LNCaP clone FGC (cell line): ENCODE results near the gene PZP.
"Not testable (repeated sequence)": the region's sequence is repeated elsewhere in the genome, so short reads cannot be mapped to it uniquely, and the experiment has no call there.

ENCODE experiments used
- DNase-seq: peaks from one replicate; pipeline ENCODE4 v3.0.0-alpha.2; 2011; ENCODE audit warnings: low read depth
- H3K4me3 ChIP-seq: 2 replicates; pipeline ENCODE4 v1.5.1; 2011; ENCODE audit warnings: mild to moderate bottlenecking, low read depth, low read length, control low read depth
- TF ChIP-seq, protein P1 (sequence below): IDR thresholded peaks from 2 replicates; pipeline ENCODE4 v1.5.1; 2012; ENCODE audit warnings: mild to moderate bottlenecking; ENCODE audit not compliant: control insufficient read depth, insufficient read depth; ENCODE audit errors: extremely low read depth

PZP gene

DNA sequence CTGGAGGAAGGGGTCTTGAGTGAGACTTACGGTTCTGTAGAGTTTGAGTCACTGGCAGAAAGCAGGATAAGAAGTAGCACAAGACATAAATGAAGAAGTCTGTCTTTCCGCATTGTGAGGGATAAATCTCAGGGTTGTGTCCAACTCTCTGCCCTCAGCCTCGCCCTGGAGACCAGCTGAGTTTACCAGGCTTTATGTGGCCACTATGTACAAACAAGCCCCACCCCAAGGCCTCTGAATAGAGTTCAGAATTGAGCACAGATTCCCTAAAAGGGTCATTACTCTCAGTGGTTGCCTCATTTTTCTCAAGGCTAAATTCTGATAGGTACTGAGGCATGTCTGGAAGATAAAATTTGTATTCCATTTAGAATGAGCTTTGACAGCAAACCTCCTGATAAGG is at the start of gene PZP:
PZP (minus strand) TSS at position 167 of the 400 bp plus-strand sequence; CDS start at position 113, 54 bp downstream.
- TF ChIP-seq, protein P1, sequence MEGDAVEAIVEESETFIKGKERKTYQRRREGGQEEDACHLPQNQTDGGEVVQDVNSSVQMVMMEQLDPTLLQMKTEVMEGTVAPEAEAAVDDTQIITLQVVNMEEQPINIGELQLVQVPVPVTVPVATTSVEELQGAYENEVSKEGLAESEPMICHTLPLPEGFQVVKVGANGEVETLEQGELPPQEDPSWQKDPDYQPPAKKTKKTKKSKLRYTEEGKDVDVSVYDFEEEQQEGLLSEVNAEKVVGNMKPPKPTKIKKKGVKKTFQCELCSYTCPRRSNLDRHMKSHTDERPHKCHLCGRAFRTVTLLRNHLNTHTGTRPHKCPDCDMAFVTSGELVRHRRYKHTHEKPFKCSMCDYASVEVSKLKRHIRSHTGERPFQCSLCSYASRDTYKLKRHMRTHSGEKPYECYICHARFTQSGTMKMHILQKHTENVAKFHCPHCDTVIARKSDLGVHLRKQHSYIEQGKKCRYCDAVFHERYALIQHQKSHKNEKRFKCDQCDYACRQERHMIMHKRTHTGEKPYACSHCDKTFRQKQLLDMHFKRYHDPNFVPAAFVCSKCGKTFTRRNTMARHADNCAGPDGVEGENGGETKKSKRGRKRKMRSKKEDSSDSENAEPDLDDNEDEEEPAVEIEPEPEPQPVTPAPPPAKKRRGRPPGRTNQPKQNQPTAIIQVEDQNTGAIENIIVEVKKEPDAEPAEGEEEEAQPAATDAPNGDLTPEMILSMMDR: no peak
- DNase-seq: no peak
- H3K4me3 ChIP-seq: no peak within 1 kb of the TSS

DNA sequence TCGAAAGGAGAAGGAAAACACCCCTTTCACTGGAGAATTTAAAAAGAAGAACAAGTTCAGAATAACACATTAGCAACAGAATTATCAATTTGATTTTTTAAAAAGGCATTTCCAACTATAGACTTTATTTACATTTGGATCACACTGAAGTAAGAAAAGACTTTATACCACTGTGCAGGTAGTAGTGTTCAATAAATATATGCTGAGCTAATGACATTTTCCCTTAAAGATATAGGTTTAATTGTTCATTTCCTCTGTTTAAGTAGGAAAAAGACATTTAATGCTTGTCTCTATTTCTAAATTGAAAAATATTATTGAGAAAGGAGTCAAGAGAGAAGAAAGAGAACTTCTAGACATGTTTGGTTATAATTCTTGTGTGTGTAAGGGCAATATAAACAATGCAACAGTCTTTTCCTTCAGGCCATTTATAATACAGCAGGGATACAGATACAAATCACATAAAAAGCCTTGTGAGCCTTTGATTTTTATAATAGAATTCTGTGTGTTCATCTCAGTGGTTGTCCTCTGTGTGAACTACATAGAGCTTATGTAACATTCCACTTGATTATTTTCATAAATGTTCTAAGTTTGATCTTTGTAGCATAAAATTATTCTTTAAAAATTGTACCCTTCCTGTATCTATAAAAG is 48.7 kb upstream of the PZP start:
- TF ChIP-seq, protein P1: no peak
- no peak for DNase-seq
- no peak overlapping the region for H3K4me3 ChIP-seq

DNA sequence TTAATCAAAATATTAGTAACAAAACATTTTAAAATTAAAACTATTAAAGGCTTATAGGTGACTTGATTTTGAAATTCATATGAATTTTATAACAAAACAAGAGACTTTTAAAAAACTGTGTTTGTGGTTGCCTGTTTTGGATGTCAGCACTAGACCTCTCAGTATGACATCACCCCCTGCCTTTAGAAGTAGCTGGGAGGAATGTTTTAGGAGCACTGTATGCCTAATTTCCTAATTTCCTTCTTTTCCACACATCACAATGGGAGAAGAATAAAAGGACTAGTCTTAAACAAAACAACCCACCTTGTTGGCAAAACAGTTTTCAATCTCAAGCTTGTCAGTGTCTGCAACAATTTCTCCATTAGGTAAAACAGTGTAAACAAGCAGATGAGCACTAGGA is 48.1 kb upstream of the PZP start:
- TF ChIP-seq, protein P1: no peak
- no peak overlapping the region for H3K4me3 ChIP-seq
- DNase-seq: no peak

DNA sequence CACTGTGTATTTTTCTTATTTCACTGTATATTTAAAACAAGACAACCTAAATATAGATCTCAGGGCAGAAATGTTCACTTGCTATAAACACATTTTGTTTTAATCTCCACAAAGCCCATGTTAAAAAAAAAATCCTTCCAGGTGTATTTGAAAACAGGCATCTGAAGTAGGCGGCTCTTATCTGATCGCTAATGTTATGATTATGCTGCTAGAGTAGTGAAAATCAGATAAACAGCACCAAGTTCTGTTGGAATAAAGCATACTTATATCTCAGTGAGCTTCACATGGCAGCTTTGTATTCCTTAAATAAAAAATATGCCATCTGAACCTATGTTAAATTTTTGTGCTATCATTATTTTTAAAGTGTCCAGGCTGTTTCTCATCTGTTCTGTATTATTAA is 47.6 kb upstream of the PZP start:
- TF ChIP-seq, protein P1: no peak
- DNase-seq: no peak
- no peak overlapping the region for H3K4me3 ChIP-seq

DNA sequence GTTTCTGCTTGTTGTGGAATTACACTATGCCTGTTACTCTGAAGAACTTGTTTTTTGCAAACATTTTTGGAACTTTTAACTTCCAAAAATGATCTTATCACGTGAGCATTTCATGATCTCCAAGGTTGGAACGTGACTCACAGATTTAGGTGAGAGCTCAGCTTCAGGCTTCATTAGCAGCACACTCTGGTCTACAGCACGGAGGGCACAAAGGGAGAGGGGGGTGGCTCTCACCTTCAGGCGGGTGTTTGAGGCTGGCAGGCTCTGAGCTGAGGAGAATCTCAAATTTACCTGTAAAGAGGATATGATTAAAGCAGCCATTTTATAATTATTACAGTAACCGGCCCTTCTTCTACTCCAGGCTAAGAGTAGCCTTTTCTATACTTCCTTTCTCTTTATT is 45.3 kb upstream of the PZP start:
- H3K4me3 ChIP-seq: no peak overlapping the region
- TF ChIP-seq, protein P1: no peak
- DNase-seq: no peak

DNA sequence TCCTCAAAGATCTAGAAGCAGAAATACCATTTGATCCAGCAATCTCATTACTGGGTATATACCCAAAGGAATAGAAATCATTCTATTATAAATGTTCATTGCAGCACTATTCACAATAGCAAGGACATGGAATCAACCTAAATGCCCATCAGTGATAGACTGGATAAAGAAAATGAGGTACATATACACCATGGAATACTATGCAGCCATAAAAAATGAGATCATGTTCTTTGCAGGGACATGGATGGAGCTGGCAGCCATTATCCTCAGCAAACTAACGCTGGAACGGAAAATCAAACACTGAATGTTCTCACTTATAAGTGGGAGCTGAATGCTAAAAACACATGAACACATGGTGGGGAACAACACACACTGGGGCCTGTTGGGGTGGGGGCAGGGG is 44.6 kb upstream of the PZP start:
- not testable (repeated sequence) for DNase-seq, H3K4me3 ChIP-seq

DNA sequence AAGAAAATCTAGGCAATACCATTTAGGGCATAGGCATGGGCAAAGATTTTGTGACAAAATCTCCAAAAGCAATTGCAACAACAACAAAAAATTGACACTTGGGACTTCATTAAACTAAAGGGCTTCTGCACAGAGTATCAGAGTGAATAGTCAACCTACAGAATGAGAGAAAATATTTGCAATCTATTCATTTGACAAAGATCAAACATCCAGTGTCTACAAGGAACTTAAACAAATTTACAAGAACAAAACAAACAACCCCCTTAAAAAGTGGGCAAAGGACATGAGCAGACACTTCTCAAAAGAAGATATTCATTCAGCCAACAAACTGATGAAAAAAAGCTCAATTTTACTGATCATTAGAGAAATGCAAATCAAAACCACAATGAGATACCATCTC is 44.1 kb upstream of the PZP start:
- no peak overlapping the region for H3K4me3 ChIP-seq
- DNase-seq: no peak
- TF ChIP-seq, protein P1: no peak
